PFSK-1 (cell line): ENCODE measurements around the gene CAMSAP2.

Experiments used
- FOXP2 ChIP-seq: optimal IDR thresholded peaks from 2 replicates; pipeline ENCODE3; 2011; ENCODE audit warnings: borderline replicate concordance, control low read depth, inconsistent platforms; ENCODE audit not compliant: insufficient read depth; ENCODE audit errors: extremely low read length, extremely low read depth
- POLR2AphosphoS5 ChIP-seq: IDR thresholded peaks from 2 replicates; pipeline ENCODE4 v1.6.1; 2012; ENCODE audit warnings: low read depth, mild to moderate bottlenecking, control low read depth, low read length, moderate library complexity
- SIN3A ChIP-seq: IDR thresholded peaks from 2 replicates; pipeline ENCODE4 v1.6.1; 2012; ENCODE audit warnings: mild to moderate bottlenecking, low read length, moderate library complexity, borderline replicate concordance; ENCODE audit not compliant: insufficient read depth
- TAF1 ChIP-seq: IDR thresholded peaks from 2 replicates; pipeline ENCODE4 v1.6.1; 2012; ENCODE audit warnings: low read length, control low read depth, borderline replicate concordance; ENCODE audit not compliant: insufficient read depth
- TF ChIP-seq, protein P1 (sequence below), 2 experiments: IDR thresholded peaks; 2 replicates each; pipeline versions ENCODE4 v1.6.1 to v1.8.0; 2011 to 2012; ENCODE audit warnings: low read depth in 2 of 2, low read length in 2 of 2, control low read depth in 1 of 2, inconsistent platforms in 1 of 2, mild to moderate bottlenecking in 1 of 2, moderate library complexity in 1 of 2; ENCODE audit not compliant: insufficient read depth in 1 of 2

The CAMSAP2 gene

DNA sequence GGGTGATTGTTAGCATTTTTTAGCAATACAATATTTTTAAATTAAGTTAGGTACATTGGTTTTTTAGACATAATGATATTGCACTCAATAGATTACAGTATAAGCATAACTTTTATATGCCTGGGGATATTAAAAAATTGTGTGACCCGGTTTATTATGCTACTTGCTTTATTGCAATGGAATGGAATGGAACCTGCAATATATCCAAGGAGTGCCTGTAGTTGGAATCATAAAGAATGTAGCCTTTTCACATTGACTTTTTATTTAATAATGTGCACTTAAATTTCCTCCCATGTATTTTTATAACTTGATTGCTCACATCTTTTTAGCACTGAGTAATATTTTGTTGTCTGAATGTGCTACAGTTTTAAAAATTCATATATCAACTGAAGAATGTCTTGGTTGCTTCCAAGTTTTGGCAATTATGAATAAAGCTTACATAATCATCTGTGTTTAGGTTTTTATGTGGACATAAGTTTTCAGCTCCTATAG, 49.2 kb downstream of the CAMSAP2 start:
- TF ChIP-seq, protein P1, sequence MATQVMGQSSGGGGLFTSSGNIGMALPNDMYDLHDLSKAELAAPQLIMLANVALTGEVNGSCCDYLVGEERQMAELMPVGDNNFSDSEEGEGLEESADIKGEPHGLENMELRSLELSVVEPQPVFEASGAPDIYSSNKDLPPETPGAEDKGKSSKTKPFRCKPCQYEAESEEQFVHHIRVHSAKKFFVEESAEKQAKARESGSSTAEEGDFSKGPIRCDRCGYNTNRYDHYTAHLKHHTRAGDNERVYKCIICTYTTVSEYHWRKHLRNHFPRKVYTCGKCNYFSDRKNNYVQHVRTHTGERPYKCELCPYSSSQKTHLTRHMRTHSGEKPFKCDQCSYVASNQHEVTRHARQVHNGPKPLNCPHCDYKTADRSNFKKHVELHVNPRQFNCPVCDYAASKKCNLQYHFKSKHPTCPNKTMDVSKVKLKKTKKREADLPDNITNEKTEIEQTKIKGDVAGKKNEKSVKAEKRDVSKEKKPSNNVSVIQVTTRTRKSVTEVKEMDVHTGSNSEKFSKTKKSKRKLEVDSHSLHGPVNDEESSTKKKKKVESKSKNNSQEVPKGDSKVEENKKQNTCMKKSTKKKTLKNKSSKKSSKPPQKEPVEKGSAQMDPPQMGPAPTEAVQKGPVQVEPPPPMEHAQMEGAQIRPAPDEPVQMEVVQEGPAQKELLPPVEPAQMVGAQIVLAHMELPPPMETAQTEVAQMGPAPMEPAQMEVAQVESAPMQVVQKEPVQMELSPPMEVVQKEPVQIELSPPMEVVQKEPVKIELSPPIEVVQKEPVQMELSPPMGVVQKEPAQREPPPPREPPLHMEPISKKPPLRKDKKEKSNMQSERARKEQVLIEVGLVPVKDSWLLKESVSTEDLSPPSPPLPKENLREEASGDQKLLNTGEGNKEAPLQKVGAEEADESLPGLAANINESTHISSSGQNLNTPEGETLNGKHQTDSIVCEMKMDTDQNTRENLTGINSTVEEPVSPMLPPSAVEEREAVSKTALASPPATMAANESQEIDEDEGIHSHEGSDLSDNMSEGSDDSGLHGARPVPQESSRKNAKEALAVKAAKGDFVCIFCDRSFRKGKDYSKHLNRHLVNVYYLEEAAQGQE (IDR thresholded peaks at IDR 0.05; ENCODE audit: insufficient read depth in 1 of 2, low read depth in 2 of 2, low read length in 2 of 2), result no peak
- TF ChIP-seq SIN3A, result no peak
- no peak for TF ChIP-seq POLR2AphosphoS5
- TF ChIP-seq FOXP2, result no peak
- TF ChIP-seq TAF1, result no peak

DNA sequence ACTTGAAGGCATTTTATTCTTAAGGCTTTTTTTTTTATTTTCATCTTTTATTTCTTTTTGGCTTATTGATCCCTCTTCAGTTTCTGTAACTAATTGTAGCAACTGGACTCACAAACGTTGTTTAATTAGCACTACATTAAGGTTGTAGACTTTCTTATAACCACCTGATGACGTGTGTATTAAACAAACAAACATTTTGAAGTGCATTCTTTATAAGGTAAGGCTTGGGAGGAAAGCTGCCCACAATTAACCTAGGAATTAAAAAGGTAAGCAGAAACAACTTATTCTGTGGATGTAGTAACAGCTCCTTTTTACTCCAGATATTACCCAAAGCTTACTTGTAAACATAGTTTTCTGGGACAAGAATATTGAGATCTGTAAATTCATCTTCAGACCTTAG, 55.0 kb downstream of the CAMSAP2 start:
- TF ChIP-seq FOXP2 (no peak), TAF1 (no peak), SIN3A (no peak), POLR2AphosphoS5 (no peak)
- TF ChIP-seq, protein P1 (IDR thresholded peaks at IDR 0.05; ENCODE audit: insufficient read depth in 1 of 2, low read depth in 2 of 2, low read length in 2 of 2), result no peak

DNA sequence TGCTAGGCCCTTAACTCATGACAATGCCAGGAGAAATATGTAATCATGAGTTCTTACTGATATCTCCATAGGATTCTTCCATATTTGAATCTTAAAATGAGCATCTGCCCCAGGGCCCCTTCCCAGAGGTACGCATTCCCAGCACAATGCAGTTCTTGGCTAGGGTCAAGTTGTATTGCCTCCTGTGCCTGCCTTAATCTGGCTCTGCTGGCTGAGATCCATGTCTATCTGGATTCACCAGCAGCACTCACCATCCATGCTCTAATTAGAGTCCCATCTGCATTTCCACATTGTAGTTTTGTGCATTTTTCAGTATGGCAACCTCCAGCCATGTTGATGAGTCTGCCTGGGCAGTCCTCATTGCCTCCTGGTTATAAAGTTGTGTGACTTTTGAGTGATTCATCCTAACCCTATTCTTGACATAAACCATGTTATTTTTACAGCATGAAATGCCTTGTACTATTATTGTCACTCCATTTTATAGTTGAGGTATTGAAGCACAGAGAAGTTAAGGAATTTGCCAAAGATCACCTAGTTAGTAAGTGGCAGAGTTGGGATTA, 55.9 kb downstream of the CAMSAP2 start:
- TF ChIP-seq POLR2AphosphoS5, result no peak

DNA sequence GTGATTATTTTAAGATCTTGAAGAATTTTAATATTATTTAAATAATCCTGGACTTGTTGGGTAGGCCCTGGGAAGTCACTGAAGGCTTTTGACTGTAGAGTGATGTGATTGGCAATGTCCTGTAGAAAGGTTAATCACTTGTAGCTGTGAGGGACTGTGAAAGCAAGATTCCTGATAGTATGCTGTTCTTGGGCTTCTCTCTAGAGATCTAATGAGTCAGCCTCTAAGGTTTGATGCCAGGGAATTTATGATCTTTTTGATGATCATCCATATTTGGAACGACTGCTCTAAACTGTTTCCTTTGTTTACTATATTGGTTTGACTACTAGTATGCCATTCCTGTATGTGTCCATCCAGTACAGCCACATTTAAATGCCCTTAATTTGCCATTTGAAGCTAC, 56.5 kb downstream of the CAMSAP2 start:
- no peak for TF ChIP-seq SIN3A
- no peak for TF ChIP-seq FOXP2
- no peak for TF ChIP-seq TAF1
- TF ChIP-seq, protein P1 (IDR thresholded peaks at IDR 0.05; ENCODE audit: insufficient read depth in 1 of 2, low read depth in 2 of 2, low read length in 2 of 2), result no peak
- no peak for TF ChIP-seq POLR2AphosphoS5

DNA sequence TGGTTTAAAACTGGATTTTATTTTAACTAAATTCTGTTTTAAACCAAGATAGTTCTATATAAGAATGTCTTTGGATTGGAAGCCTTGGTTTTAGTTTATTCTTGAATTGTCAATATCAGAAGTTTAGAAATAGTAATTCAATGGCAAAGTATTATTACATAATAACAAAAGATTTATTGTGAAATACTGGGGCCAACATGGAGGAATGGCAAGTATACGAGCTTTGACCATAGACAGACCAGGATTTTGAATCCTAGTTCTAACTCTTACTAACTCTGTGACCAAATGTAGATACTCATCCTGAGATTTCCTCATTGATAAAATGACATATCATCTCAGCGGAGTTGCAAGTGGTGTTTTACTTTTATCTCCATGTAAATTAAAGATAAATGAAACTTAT, 63.3 kb downstream of the CAMSAP2 start:
- TF ChIP-seq TAF1, result no peak
- no peak for TF ChIP-seq POLR2AphosphoS5
- TF ChIP-seq FOXP2, result no peak
- TF ChIP-seq, protein P1 (IDR thresholded peaks at IDR 0.05; ENCODE audit: insufficient read depth in 1 of 2, low read depth in 2 of 2, low read length in 2 of 2), result no peak
- no peak for TF ChIP-seq SIN3A
